ENCODE data around the gene DCDC1.

Gene DCDC1

DNA sequence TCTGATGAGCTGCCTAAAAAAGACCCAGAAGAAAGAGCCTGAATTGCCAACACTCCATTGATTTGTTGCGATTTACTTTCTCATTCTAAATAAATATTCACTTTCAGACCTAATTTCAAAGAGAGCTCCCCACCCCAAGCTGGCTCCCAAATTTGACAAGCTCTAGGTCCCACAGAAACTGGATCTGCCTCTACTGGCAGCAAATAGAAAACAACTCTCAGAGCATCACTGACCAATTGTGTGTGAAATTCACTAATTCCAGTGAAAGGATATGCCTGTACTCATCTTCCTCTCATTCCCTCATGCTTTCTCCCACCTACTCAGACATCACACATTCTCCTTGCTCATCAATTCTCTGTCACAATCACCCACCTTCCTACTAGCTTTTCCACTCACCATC lies 249.1 kb downstream of the DCDC1 start:
- no peaks in the 10 kb centered on the region for H3K4me1 ChIP-seq (ENCODE audit: control insufficient read depth in 1 of 2, insufficient read depth in 2 of 2, low read length in 2 of 2)
- no peak overlapping the region for H3K4me3 ChIP-seq (ENCODE audit: low read depth in 1 of 2, low read length in 2 of 2)
- no peaks in the 10 kb centered on the region for H3K36me3 ChIP-seq (ENCODE audit: control insufficient read depth in 1 of 2, insufficient read depth in 2 of 2, low read length in 2 of 2)
- H3K27me3 ChIP-seq (ENCODE audit: low read depth, low read length): no peaks in the 10 kb centered on the region
- peaks cover 0 to 4% of the 10 kb centered on the region in 2 donors for H3K9me3 ChIP-seq (ENCODE audit: control insufficient read depth in 1 of 2, low read length in 2 of 2)
- no peak overlapping the region for H3K27ac ChIP-seq (ENCODE audit: low read length)

DNA sequence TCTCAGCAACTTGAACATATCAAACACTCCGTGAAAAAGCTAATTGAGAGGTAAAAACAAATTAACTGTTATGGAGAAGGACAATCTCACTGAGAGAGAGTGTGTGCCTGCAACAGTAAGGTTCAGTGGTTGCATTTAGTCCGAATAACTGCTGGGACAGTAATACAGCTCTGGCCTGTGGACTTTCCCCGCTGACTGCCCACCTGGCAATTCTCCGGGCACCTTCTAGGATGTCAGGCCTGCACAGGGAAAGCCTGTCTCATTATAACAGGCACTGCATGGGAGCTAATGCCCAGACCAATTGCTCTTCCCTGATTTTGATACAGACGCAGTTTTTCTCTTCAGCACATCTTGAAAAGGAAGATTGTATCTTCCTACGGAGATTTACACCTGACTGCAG lies 251.0 kb downstream of the DCDC1 start:
- no peaks in the 10 kb centered on the region for H3K27me3 ChIP-seq (ENCODE audit: low read depth, low read length)
- H3K36me3 ChIP-seq (ENCODE audit: control insufficient read depth in 1 of 2, insufficient read depth in 2 of 2, low read length in 2 of 2): no peaks in the 10 kb centered on the region
- no peak overlapping the region for H3K27ac ChIP-seq (ENCODE audit: low read length)
- H3K4me1 ChIP-seq (ENCODE audit: control insufficient read depth in 1 of 2, insufficient read depth in 2 of 2, low read length in 2 of 2): no peaks in the 10 kb centered on the region
- H3K4me3 ChIP-seq (ENCODE audit: low read depth in 1 of 2, low read length in 2 of 2): no peak overlapping the region
- H3K9me3 ChIP-seq (ENCODE audit: control insufficient read depth in 1 of 2, low read length in 2 of 2): no peaks in the 10 kb centered on the region

DNA sequence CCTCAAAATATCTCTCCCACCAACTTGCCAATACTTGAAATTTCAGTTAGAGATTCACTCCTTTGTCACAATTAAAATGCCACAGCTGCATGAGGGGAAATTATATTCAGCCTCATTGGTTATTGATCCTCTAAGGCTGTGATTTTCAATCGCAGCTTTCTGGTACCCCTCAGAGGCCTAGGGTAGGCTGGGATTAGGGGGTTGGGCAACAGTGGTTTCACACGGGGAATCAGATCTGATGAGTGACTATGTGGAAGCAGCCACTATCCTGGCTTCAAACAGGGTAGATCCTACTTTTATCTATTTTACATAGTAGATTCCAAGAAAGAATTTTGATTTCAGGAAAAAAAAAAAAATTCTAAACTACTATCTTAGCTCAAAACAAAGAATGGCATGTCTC lies 252.5 kb downstream of the DCDC1 start:
- no peaks in the 10 kb centered on the region for H3K36me3 ChIP-seq (ENCODE audit: control insufficient read depth in 1 of 2, insufficient read depth in 2 of 2, low read length in 2 of 2)
- H3K4me3 ChIP-seq (ENCODE audit: low read depth in 1 of 2, low read length in 2 of 2): no peak overlapping the region
- no peaks in the 10 kb centered on the region for H3K4me1 ChIP-seq (ENCODE audit: control insufficient read depth in 1 of 2, insufficient read depth in 2 of 2, low read length in 2 of 2)
- H3K9me3 ChIP-seq (ENCODE audit: control insufficient read depth in 1 of 2, low read length in 2 of 2): no peaks in the 10 kb centered on the region
- no peaks in the 10 kb centered on the region for H3K27me3 ChIP-seq (ENCODE audit: low read depth, low read length)
- no peak overlapping the region for H3K27ac ChIP-seq (ENCODE audit: low read length)

DNA sequence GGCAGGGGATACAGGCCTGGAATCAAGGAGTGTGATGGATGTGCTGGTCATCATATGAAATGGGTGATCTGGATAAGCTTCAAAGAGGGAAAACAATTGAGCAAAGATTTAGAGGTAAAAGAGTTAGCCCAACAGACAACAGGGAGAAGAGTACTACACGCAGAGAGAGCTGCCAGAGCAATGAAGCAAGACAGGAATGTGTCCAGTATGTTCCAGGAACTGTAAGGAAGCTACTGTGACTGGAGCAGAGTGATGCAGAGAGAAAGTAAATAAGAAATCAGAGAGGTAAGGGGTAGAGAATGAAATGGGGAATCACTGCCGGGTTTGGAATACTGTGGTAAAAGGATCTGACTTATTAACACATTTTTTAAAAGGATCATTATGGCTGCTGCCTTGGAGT lies 255.1 kb downstream of the DCDC1 start:
- Histone ChIP-seq H3K4me1 (ENCODE audit: control insufficient read depth in 1 of 2, insufficient read depth in 2 of 2, low read length in 2 of 2) (no peaks in the 10 kb centered on the region), H3K27ac (ENCODE audit: low read length) (no peak overlapping the region), H3K4me3 (ENCODE audit: low read depth in 1 of 2, low read length in 2 of 2) (no peak overlapping the region), H3K27me3 (ENCODE audit: low read depth, low read length) (no peaks in the 10 kb centered on the region), H3K9me3 (ENCODE audit: control insufficient read depth in 1 of 2, low read length in 2 of 2) (no peaks in the 10 kb centered on the region), H3K36me3 (ENCODE audit: control insufficient read depth in 1 of 2, insufficient read depth in 2 of 2, low read length in 2 of 2) (no peaks in the 10 kb centered on the region)

- Histone ChIP-seq H3K36me3 (ENCODE audit: control insufficient read depth in 1 of 2, insufficient read depth in 2 of 2, low read length in 2 of 2) (no peaks in the 10 kb centered on the region), H3K4me3 (ENCODE audit: low read depth in 1 of 2, low read length in 2 of 2) (no peak overlapping the region), H3K27ac (ENCODE audit: low read length) (no peak overlapping the region), H3K4me1 (ENCODE audit: control insufficient read depth in 1 of 2, insufficient read depth in 2 of 2, low read length in 2 of 2) (no peaks in the 10 kb centered on the region), H3K9me3 (ENCODE audit: control insufficient read depth in 1 of 2, low read length in 2 of 2) (no peaks in the 10 kb centered on the region), H3K27me3 (ENCODE audit: low read depth, low read length) (no peaks in the 10 kb centered on the region)
Measured at GRCh38 chr11:31110830-31111229, 258.7 kb downstream of the DCDC1 start.

DNA sequence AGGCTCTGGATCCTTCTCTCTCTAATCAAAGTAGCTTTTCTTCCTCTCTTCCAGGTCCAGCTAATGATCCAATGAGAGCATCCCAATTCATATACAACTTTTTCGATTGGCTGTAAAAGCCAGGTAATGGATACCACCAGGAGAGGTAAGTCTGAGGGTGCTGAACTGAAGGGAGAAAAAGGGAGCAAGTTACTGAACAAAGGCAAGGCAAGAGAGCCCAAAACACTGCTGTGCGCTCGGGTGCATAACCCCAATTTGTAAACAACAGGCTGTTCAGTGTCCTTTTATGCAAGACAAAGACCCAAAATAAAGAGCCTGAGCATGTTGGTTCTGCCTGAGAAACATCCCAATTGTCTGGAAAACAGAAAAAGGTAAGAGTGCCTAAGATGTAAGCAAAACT lies 260.1 kb downstream of the DCDC1 start:
- H3K9me3 ChIP-seq (ENCODE audit: control insufficient read depth in 1 of 2, low read length in 2 of 2): no peaks in the 10 kb centered on the region
- H3K36me3 ChIP-seq (ENCODE audit: control insufficient read depth in 1 of 2, insufficient read depth in 2 of 2, low read length in 2 of 2): no peaks in the 10 kb centered on the region
- H3K27me3 ChIP-seq (ENCODE audit: low read depth, low read length): no peaks in the 10 kb centered on the region
- no peaks in the 10 kb centered on the region for H3K4me1 ChIP-seq (ENCODE audit: control insufficient read depth in 1 of 2, insufficient read depth in 2 of 2, low read length in 2 of 2)
- H3K27ac ChIP-seq (ENCODE audit: low read length): no peak overlapping the region
- H3K4me3 ChIP-seq (ENCODE audit: low read depth in 1 of 2, low read length in 2 of 2): no peak overlapping the region

- H3K27ac ChIP-seq (ENCODE audit: low read length): no peak overlapping the region
- H3K4me3 ChIP-seq (ENCODE audit: low read depth in 1 of 2, low read length in 2 of 2): no peak overlapping the region
- H3K36me3 ChIP-seq (ENCODE audit: control insufficient read depth in 1 of 2, insufficient read depth in 2 of 2, low read length in 2 of 2): no peaks in the 10 kb centered on the region
- H3K27me3 ChIP-seq (ENCODE audit: low read depth, low read length): no peaks in the 10 kb centered on the region
- H3K9me3 ChIP-seq (ENCODE audit: control insufficient read depth in 1 of 2, low read length in 2 of 2): no peaks in the 10 kb centered on the region
- H3K4me1 ChIP-seq (ENCODE audit: control insufficient read depth in 1 of 2, insufficient read depth in 2 of 2, low read length in 2 of 2): no peaks in the 10 kb centered on the region
Measured at GRCh38 chr11:31107649-31108048, 261.9 kb downstream of the DCDC1 start.

- Histone ChIP-seq H3K4me3 (ENCODE audit: low read depth in 1 of 2, low read length in 2 of 2) (no peak overlapping the region), H3K27me3 (ENCODE audit: low read depth, low read length) (no peaks in the 10 kb centered on the region), H3K36me3 (ENCODE audit: control insufficient read depth in 1 of 2, insufficient read depth in 2 of 2, low read length in 2 of 2) (no peaks in the 10 kb centered on the region), H3K27ac (ENCODE audit: low read length) (no peak overlapping the region), H3K4me1 (ENCODE audit: control insufficient read depth in 1 of 2, insufficient read depth in 2 of 2, low read length in 2 of 2) (no peaks in the 10 kb centered on the region), H3K9me3 (ENCODE audit: control insufficient read depth in 1 of 2, low read length in 2 of 2) (no peaks in the 10 kb centered on the region)
Measured at GRCh38 chr11:31106968-31107576, 262.5 kb downstream of the DCDC1 start.

GRCh38 chr11:31106326-31106725 lies 263.2 kb downstream of the DCDC1 start:
- Histone ChIP-seq H3K36me3 (ENCODE audit: control insufficient read depth in 1 of 2, insufficient read depth in 2 of 2, low read length in 2 of 2) (no peaks in the 10 kb centered on the region), H3K27ac (ENCODE audit: low read length) (no peak overlapping the region), H3K9me3 (ENCODE audit: control insufficient read depth in 1 of 2, low read length in 2 of 2) (no peaks in the 10 kb centered on the region), H3K27me3 (ENCODE audit: low read depth, low read length) (no peaks in the 10 kb centered on the region), H3K4me3 (ENCODE audit: low read depth in 1 of 2, low read length in 2 of 2) (no peak overlapping the region), H3K4me1 (ENCODE audit: control insufficient read depth in 1 of 2, insufficient read depth in 2 of 2, low read length in 2 of 2) (no peaks in the 10 kb centered on the region)

- no peaks in the 10 kb centered on the region for H3K9me3 ChIP-seq (ENCODE audit: control insufficient read depth in 1 of 2, low read length in 2 of 2)
- H3K36me3 ChIP-seq (ENCODE audit: control insufficient read depth in 1 of 2, insufficient read depth in 2 of 2, low read length in 2 of 2): no peaks in the 10 kb centered on the region
Measured at GRCh38 chr11:31102875-31103274, 266.7 kb downstream of the DCDC1 start.

GRCh38 chr11:31102316-31102715 lies 267.2 kb downstream of the DCDC1 start:
- Histone ChIP-seq H3K27me3 (ENCODE audit: low read depth, low read length) (no peaks in the 10 kb centered on the region), H3K36me3 (ENCODE audit: control insufficient read depth in 1 of 2, insufficient read depth in 2 of 2, low read length in 2 of 2) (no peaks in the 10 kb centered on the region), H3K4me1 (ENCODE audit: control insufficient read depth in 1 of 2, insufficient read depth in 2 of 2, low read length in 2 of 2) (no peaks in the 10 kb centered on the region), H3K27ac (ENCODE audit: low read length) (no peak overlapping the region), H3K9me3 (ENCODE audit: control insufficient read depth in 1 of 2, low read length in 2 of 2) (no peaks in the 10 kb centered on the region), H3K4me3 (ENCODE audit: low read depth in 1 of 2, low read length in 2 of 2) (no peak overlapping the region)

More at GRCh38 chr11:31102875-31103274, 266.7 kb downstream of the DCDC1 start:
- H3K27ac ChIP-seq (ENCODE audit: low read length): no peak overlapping the region
- no peaks in the 10 kb centered on the region for H3K4me1 ChIP-seq (ENCODE audit: control insufficient read depth in 1 of 2, insufficient read depth in 2 of 2, low read length in 2 of 2)
- no peaks in the 10 kb centered on the region for H3K27me3 ChIP-seq (ENCODE audit: low read depth, low read length)
- no peak overlapping the region for H3K4me3 ChIP-seq (ENCODE audit: low read depth in 1 of 2, low read length in 2 of 2)

DNA sequence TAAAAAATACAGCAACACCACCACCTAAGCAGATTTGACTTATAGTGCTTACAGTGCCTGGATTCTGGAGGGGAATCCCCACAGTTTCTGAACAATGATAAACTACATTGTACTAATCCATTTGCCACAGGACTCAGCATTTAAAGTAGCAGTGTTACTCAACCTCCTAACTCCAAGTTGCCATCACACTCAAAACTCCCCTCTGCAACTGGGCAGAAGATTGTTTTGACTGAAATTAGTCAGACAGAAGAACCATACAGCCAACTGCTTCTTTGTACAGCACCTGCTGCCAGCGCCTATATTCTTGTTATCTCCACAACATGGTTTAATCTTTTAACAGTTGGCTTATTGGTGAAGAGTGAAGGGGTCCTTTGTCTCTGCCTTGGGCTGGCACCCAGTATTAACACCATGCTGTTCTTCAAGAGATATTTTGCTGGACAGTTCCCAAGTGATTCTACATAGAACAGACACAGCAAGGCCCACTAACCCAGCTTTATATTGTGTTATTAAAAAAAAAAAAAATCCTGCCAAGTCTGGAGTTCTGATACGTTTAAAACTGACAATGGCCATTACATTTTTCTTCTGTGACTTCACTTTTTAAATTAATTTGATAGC lies 273.2 kb downstream of the DCDC1 start:
- no peaks in the 10 kb centered on the region for H3K36me3 ChIP-seq (ENCODE audit: control insufficient read depth in 1 of 2, insufficient read depth in 2 of 2, low read length in 2 of 2)
- no peak overlapping the region for H3K4me3 ChIP-seq (ENCODE audit: low read depth in 1 of 2, low read length in 2 of 2)
- no peaks in the 10 kb centered on the region for H3K4me1 ChIP-seq (ENCODE audit: control insufficient read depth in 1 of 2, insufficient read depth in 2 of 2, low read length in 2 of 2)
- H3K27ac ChIP-seq (ENCODE audit: low read length): no peak overlapping the region
- no peaks in the 10 kb centered on the region for H3K27me3 ChIP-seq (ENCODE audit: low read depth, low read length)
- H3K9me3 ChIP-seq (ENCODE audit: control insufficient read depth in 1 of 2, low read length in 2 of 2): no peaks in the 10 kb centered on the region
